ENCODE results near the gene PAM.

Gene PAM

DNA sequence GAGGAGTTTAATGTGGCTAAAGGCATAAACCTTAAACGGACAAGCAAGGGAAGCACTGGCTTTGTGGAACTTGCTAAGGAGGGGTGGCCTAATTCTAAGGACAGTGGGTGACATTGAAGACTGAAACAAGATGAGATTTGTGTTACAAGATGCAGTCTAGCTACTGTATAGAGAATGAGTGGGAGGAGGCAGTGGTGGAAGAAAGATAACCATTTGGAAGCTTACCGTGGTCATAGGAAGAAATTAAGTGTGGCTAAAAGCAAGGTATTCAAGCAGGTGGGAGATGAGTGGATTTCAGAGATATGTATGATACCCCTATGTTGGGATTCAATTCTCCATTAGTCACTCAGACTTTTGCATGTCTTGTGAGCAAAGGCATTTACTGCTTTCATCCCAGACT, 4.6 kb downstream of the PAM start:
- DNase-seq (ENCODE audit: low read depth, low spot score): no peak
- TF ChIP-seq, protein P1, sequence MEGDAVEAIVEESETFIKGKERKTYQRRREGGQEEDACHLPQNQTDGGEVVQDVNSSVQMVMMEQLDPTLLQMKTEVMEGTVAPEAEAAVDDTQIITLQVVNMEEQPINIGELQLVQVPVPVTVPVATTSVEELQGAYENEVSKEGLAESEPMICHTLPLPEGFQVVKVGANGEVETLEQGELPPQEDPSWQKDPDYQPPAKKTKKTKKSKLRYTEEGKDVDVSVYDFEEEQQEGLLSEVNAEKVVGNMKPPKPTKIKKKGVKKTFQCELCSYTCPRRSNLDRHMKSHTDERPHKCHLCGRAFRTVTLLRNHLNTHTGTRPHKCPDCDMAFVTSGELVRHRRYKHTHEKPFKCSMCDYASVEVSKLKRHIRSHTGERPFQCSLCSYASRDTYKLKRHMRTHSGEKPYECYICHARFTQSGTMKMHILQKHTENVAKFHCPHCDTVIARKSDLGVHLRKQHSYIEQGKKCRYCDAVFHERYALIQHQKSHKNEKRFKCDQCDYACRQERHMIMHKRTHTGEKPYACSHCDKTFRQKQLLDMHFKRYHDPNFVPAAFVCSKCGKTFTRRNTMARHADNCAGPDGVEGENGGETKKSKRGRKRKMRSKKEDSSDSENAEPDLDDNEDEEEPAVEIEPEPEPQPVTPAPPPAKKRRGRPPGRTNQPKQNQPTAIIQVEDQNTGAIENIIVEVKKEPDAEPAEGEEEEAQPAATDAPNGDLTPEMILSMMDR (IDR thresholded peaks at IDR 0.05; ENCODE audit: low read depth, low read length): no peak
- in situ Hi-C loops (cut with HindIII; ENCODE audit: low sequenced_read_pairs): no loop called here
- H3K4me3 ChIP-seq (ENCODE audit: low read depth, low read length): no peak overlapping the region

DNA sequence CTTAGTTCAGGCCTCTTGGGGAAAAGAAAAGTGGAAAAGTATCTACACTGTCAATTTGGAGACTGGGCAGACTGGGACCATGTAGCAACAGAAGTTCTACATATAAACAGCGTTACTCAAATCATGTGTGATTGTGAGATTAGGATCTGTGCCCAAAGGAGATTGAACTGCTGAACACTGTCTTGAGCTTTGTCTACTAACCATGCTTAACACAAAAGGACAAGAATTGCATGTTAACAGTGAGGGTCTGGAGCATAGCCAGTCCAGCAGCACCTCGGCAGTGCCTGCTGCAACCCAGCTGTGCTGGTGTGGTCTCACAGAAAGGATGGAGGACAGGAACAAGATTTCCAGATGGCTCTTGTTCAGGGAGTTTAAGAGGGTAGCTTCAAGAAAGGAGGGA, 5.7 kb downstream of the PAM start:
- in situ Hi-C loops (cut with HindIII; ENCODE audit: low sequenced_read_pairs): no loop called here
- no peak overlapping the region for H3K4me3 ChIP-seq (ENCODE audit: low read depth, low read length)
- peak; percentile 43 for DNase-seq (ENCODE audit: low read depth, low spot score)
- TF ChIP-seq, protein P1 (IDR thresholded peaks at IDR 0.05; ENCODE audit: low read depth, low read length): no peak

DNA sequence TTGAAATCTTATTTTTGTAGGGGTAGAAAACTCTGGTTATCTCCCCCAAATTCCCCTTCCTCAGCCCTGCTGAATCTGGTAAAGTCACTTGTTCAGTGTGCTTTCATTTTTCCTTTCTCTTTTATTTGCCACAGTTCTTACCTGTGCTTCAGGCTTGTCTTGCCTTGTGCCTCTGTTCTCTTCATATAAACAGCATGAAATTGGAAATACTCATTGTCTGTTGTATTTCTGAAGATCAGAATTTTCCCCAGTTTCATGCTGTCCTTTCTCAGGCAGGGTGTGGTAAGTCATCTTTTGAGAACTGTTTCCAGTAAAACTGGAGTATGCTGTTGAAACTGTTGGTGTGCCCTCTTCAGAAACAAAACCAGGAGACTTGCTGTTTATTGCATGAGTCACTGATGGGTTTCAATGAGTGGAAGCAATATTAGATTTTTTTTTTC, 7.0 kb downstream of the PAM start:
- in situ Hi-C loops (cut with HindIII; ENCODE audit: low sequenced_read_pairs): no loop called here
- H3K4me3 ChIP-seq (ENCODE audit: low read depth, low read length): no peak overlapping the region
- TF ChIP-seq, protein P1 (IDR thresholded peaks at IDR 0.05; ENCODE audit: low read depth, low read length): no peak
- DNase-seq (ENCODE audit: low read depth, low spot score): peak; percentile 53

DNA sequence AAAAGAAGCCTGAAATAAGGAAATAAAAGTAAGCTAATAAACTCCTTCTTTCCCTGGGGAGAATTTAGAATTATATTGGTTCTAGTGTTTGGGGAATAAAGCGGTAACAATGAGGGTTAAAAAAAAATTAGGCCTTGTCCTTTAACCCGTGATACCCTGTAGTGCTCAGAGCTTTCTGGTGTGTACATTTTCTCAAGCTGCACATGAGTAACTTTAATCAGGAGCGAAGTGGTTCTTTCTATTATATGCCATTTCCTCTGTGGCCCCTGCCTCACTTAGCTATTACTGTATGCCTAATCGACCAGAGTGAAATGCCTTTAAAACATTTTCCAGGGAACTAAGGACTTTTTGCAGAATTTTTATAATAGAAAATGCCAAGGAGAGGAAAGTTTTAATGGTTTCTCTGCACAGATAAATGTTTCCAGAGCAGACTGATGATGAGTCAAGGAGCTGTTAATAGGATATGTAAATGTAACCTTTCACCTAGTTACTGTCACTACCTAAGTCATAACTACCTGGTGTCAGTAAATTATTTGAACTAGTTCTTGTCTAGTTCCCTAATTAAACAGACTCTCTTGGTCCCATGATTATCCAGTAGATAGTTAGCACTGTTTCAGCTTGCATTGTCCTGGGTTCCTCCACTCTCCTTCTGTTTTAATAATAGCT, 7.6 kb downstream of the PAM start:
- no peak overlapping the region for H3K4me3 ChIP-seq (ENCODE audit: low read depth, low read length)
- in situ Hi-C loops (cut with HindIII; ENCODE audit: low sequenced_read_pairs): no loop called here
- TF ChIP-seq, protein P1 (IDR thresholded peaks at IDR 0.05; ENCODE audit: low read depth, low read length): no peak
- no peak for DNase-seq (ENCODE audit: low read depth, low spot score)

DNA sequence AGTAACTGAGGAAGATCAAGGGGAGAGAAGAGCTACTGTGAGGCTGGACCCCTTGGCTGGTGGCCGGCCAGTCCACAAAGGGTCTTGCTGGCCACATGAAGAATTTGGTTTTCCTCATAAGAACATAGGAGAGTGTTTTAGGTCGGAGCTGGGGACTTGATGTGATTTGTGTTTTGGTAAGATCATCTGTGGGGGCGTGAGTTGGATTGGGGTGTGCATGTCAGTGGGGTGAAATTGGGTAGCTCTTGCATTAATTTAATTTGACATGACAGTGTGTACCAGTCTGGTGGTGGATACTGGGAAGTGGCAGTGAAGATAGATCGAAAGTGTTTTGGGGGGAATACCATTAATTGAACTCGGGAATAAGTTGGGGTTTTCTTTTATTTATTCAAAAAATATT, 8.6 kb downstream of the PAM start:
- TF ChIP-seq, protein P1 (IDR thresholded peaks at IDR 0.05; ENCODE audit: low read depth, low read length): no peak
- in situ Hi-C loops (cut with HindIII; ENCODE audit: low sequenced_read_pairs): no loop called here
- no peak for DNase-seq (ENCODE audit: low read depth, low spot score)
- H3K4me3 ChIP-seq (ENCODE audit: low read depth, low read length): no peak overlapping the region

DNA sequence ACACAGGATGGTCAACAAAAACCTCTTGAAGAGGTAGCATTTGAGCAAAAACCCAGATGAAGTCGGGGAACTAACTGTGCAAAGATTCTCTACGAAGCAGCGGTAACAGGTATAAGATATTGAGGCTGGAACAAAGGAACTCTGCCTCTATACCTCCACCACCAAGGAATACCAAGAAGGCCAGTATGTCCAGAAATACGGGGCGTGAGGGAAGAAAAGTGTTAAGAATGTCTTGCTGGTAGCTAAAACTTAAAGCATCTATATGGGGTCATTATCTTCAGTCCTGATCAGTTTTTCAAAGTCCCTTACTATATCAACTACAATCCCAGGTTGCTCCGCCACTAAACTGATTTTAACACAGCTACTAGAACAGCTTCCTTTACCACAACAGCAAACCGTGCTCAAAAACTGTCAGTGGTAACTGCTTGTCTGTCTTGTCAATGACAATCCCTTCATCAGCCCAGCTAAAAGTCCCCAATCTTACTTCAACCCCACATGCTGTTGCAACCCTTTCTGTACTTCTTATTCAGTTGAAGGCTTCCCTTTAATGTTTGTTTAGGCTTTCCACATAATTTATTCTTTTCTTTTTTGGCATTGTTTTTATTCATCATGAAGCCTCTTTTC, 9.4 kb downstream of the PAM start:
- H3K4me3 ChIP-seq (ENCODE audit: low read depth, low read length): no peak overlapping the region
- TF ChIP-seq, protein P1 (IDR thresholded peaks at IDR 0.05; ENCODE audit: low read depth, low read length): no peak
- DNase-seq (ENCODE audit: low read depth, low spot score): no peak
- in situ Hi-C loops (cut with HindIII; ENCODE audit: low sequenced_read_pairs): no loop called here
